HT-29 (cell line): ENCODE measurements around the gene KCNJ5. TPM values are rescaled to one million over a fixed set of nuclear protein-coding genes. Genes with fewer than 3 reads are reported as not detected.
"Not testable (repeated sequence)": the region's sequence is repeated elsewhere in the genome, so short reads cannot be mapped to it uniquely, and the experiment has no call there.

Source experiments
- DNase-seq: peaks from one replicate; pipeline ENCODE4 v3.0.0-alpha.2; 2015; ENCODE audit warnings: low spot score
- total RNA-seq: library from RNA; depleted of rRNA; stranded (reverse); fragments of >200 nt; shearing (Covaris generic); gene quantifications from 2 replicates; pipeline ENCODE4 v1.2.3, GENCODE V29; 2014

Gene KCNJ5
- total RNA-seq, 1 experiment from 2014 or later, result not detected

DNA sequence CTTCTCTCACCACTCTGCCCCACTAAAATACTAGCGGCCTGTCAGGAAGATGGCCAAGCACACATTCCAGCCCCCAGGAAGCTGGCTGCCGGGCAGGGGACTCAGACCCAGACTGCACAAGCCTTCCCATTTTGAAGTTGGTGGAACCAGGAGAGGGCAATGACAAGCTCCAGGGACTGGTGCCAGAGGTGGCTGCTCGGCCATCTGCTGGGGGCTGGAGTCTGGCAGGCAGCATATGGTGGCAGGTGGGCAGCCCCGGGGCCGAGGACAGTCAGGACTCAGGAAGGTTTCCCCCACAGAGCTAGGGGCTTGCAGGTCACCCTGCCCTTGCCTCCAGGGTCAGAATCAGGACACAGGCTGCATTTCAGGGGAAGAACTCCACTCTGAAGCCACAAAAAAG, 22.6 kb downstream of the KCNJ5 start:
- no peak for DNase-seq

DNA sequence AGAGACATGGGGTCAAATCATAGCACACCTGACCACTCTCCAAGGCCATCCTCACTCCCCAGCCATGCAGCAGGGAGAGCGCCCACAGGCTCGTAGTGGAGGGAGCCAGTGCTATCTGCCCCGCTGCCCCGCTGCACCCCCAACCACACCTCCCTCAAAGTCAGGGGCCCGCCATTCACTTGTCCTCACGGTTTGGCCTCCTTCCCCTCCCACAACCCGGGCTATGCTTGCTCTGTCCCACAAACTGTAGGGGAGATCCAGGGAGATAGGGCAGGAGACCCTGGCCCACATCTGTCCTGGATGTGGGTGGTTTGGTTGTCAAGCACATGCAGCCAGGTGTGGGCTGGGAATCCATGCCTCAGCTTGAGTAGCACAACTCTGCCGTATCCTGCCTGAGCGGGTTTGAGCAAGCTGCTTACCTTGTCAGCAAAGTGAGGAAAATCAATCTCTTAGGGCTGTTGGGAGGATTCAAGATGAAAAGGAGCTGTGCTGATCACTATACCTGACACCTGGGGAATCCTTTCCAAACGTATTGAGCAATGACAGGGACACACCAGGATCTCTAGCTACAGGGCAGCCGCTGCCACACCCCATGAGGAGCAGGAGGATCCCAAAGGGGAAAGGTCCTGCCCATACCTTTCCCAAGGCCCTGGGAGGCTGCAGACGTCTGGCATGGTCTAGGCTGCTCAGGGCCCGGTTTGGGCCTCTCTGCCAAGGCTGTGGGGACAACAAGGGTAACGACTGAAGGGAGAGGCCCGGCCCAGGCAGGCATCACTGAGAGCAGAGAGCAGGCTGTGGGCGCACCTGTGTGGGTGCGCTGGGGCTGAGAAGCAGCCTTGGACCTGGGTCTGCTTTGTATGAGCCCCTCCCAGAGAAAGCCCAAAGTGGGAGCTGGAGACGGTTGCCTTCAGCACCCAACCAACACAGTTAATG, 23.3 kb downstream of the KCNJ5 start:
- no peak for DNase-seq

DNA sequence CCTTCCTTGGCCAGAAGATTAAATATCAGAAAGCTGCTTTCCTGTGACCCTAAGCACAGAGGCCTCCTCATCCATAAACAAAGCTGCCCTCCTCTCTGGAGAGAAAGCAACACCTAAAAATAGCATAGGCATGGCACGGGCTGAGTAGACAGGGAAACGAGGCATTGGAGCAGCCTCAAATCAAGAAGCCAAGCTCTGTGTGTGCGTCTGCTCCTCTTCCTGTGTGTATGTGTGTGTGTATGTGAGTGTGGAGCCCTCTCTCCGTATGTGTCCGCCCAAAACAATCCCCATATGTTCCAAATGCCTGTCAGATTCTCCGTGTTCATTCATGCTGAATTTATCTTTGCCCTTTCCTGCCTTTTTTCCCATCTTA, 24.0 kb downstream of the KCNJ5 start:
- DNase-seq, result no peak

DNA sequence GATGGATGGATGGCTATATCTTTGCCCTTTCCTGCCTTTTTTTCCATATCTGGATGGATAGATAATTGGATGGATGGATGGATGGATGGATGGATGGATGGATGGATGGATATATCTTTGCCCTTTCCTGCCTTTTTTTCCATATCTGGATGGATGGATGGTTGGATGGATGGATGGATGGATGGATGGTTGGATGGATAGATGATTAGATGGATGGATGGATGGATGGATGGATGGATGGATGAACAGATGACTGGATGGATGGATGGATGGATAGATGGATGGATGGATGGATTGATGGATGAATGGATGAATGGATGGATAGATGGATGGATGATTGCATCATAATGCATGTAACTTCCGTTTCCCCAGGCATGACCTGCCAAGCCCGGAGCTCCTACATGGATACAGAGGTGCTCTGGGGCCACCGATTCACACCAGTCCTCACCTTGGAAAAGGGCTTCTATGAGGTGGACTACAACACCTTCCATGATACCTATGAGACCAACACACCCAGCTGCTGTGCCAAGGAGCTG, 24.9 kb downstream of the KCNJ5 start:
- DNase-seq, result no peak

DNA sequence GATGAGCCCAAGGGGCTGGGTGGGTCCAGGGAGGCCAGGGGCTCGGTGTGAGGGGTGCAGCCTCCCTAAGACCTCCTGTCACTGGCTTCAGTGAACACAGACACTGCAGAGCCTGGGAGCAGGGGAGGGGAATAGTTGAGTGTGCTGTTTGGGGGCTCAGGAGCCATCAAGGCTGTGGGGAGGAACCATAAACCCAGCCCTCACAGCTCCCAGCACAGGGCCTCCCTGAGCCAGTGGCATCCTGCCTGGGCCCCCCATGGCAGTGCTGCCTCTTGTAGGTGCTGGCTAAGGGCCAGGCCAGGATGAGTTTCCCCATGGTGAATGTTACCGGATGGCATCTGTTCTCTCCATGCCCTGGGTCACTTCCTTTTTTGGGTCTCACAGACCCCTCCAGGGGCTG, 25.5 kb downstream of the KCNJ5 start:
- no peak for DNase-seq

DNA sequence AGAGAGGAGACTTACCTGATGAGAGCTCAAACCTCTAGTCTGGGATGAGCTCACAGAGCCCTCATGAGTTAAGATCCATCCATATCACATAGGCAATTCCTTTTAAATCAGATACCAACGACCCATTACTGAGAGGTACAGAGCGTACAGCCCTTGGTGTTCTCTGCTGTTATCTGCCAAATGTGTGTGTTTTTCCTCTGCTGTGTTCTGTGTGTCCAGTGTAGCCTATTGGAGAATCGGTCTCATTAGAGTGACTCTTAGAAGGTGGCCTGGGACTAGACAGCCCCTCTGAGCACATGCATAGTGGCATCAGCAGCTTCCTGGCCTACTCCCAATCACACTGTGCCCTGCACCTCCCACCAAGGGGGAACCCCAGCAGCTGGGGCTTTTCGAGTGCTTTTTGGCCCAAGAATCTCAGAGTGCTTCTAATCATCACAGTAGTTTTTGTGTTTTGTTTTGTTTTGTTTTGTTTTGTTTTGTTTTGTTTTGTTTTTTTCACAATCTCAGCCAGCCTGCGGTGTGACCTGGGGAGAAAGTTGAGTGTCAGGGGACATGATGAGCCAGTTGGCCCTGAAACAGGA, 26.1 kb downstream of the KCNJ5 start:
- DNase-seq, result no peak

DNA sequence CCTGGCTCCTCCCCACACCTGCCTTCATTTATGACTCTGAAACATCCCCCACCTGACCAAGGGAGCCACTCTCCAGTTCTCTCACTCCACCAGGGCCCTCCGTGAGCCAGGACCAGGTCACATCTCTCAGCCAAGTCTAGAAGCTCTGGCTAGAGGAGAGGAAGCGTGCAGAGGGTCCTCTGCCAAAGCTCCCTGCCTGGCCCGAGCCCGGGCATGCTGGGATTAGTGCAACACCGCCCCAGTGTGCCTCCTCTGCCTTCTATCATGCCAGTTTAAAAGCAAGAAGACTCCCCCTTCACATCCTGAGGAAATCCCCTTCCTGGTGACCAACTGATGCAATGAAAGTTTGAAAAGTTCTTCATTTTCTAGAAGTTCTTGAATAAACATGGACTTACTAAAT, 28.1 kb downstream of the KCNJ5 start:
- no peak for DNase-seq

DNA sequence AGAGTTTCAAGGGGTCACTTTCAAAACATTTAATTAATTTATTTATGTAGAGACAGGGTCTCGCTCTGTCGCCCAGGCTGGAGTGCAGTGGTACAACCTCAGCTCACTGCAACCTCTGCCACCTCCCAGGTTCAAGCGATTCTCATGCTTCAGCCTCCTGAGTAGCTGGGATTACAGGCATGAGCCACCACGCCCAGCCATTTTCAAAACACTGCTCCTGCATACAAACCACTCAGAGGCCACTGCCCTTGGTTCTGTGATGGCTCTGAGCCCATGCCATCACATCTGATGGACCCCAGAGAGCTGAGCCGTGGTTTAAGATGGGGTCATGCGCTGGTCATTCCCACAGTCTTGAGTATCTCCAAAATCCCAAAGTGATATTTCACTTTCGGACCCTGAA, 28.5 kb downstream of the KCNJ5 start:
- not testable (repeated sequence) for DNase-seq

DNA sequence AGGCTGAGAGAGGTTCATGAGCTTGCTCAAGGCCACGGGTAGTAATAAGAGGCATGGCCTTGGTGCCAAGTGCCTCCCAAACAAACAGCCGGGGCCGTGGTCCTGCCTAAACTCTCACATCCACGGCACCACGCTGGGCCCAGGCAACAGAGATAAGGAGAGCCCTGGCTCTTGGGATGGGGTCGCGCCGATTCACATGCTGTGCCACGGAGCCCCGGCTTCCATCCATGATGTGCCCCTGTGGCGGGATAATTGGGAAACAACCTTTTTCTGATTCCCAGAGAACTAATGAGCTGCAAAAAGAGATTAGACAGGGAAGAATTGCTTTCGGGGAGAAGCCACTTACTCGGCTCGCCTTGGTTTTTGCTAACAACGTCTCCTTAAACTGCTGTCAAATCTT, 29.5 kb downstream of the KCNJ5 start:
- no peak for DNase-seq

DNA sequence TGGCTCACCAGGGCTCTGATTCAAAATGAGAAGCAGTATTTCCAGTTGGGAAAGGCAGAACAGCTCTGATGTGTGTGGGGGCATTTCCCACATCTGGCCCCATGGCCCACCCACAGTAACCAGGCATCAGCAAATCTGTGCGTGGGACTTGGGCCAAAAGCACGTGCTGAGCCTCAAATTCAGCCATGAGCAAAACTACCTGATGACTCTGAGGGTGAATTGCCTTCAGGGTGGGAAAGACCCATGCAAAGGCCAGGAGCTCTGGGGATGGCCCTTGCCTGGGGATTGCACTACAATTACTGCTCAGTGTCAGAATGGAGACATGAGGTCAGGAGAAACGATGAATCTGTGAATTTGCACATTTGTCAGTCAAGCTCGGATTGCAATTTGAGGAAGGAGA, 30.6 kb downstream of the KCNJ5 start:
- DNase-seq, result no peak

DNA sequence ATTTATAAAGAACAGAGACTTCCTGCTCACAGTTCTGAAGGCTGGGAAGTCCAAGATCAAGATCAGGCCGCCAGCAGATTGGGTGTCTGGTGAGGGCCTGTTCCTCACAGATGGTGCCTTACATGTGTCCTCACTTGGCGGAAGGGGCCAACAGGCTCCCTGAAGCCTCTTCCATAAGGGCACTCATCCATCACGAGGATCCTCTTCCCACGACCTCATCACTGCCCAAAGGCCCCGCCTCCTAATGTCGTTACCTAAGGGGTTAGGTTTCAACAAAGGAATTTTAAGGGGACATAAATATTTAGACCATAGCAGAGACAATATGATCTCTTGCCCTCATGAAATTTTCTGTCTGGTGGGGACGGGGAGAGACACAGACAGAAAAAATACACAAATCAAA, 32.9 kb downstream of the KCNJ5 start:
- DNase-seq, result no peak

DNA sequence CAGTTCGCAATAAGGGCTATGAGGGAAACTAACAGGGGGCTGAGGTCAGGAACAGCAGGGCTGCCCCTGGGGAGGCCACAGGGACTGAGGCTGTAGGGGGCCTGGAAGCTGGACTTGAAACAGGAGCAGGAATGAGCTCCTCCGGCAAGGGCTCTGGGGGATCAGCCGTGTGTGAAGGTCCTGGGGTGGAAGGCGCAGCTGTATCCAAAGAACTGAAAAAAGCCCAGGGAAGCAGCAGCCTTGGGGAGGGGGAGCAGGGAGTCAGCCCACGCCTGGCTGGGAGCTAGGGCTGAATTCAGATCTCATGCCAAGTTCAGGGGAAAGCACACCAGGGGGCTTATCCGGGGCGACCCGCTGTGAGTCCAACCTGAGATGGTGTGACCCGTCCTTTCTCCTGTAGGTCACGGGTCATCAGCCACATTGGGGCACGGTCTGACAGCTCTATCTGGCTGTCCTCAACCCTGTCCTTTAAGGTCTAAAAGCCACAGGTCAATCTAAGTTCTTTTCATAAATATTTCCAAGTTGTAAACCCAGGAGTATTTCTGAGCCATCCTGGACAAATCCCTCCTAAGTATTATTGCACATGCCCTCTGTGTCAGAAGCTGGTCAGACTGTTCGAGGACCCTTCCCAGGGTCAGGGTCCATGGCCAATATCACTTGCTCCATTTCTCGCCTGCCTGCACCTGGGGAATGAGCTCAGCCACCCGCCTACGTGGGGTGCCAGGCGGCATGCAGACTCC, 33.5 kb downstream of the KCNJ5 start:
- DNase-seq, result no peak

DNA sequence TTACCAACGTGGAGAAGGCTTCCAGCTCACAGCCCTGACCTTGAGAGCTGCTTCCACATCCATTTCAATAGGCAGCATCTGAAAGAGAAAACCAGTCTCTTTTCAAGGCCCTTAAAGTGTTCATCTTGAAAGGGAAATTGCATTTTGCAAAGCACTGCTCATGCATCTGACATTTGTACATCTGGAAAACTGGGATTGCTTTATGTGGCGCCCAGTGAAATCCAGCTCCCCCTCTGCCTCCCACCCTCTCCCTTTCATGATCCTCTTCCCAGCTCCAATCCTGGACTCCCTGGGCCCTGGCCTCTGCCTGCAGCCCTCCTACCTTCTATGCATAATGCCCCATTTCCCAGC, 34.1 kb downstream of the KCNJ5 start:
- no peak for DNase-seq

DNA sequence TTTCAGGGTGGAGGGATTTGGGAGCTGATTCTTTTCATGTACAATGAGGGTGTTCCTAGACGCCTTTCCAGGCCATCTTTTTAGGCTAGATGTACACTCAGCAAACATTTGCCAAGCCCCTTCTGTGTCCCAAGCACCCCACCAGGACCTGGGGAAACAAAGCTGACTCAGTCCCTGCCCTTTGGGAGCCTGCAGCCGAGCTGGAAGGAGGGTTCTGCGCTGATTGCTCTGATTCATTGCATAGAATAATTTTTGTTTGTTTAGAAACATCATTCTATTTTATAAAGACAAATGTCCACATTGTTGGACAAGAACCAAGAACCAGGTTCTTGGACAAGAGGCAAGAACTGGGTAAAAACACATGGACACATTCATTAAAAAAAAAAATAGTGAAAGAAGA, 34.8 kb downstream of the KCNJ5 start:
- DNase-seq, result no peak

DNA sequence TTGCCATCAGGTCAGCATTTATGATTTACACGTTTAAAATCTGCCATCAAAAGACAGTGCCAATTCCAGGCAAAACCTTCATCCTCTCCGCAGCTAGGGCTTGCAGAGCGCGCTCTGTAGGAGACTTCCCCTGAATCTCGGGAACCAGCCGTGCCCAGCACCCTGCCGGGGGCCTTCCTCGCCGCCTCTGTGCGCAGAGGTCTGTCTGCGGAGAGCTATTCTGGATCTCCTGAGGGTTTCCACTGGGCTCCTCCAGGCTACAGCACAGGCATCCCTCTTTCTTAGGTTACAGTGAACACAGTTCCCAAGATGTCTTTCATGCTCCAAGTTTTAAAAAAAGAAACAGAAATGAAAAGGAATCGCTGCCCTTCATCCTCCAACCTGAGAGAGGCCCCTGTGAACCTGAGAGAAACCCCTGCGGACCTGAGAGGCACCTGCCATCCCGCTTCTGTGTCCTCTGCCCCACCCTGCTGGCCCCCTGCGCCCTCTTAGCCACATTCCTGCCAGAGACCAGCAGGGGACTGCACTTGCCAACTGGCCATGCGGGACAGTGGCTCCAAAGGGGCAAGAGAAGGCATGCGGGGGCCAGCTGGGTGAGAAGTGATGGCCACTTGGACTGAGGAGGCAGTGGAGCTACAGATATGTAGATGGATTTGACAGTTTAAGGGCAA, 35.4 kb downstream of the KCNJ5 start:
- DNase-seq, result no peak

DNA sequence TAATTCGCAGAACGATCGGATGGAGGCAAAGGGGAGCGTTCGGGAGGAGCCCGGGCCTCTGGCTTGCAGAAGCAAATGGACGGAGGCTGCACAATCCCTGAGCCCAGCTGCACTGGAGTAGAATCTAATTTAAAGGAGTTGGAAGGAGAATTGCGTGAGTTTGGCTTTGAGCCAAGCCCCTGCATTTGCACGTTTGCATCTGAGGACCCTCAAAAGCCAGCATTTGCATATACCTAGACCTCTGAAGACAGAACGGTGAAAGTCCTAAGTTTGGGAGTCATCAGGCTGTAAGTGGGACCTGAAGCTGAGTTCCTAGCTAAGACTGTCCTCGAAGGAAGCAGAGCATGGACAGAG, 35.9 kb downstream of the KCNJ5 start:
- DNase-seq, result no peak

DNA sequence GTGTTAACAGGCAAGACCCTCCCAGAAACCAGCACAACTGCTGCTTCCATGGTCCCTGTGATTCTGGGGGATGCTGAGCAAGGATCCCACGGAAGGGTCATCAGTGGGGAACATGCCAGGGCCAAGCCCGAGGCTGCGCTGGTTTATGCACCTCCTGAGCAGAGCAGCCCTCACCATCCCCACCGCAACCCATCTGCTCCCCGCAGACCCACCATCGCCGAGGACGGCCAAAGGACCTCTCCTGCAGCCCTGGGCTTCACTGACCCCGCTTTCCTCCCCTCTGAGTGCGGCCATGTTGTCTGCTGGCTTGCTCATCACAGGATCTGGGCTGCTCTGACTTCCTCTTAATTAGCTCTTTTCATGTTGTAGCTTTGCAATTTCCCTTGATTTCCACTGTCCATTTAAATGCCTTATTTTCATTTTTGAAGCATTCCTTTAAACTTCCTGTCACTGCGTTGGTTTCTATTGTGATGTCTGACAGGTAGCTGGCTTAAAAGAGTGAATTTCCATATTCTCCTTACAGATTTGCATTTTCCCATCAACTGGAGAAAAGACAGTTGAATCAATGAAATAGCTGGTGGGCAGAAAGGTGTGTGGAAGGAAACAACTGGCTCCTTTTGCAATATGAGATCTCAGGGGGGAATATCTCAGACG, 36.7 kb downstream of the KCNJ5 start:
- DNase-seq, result no peak

DNA sequence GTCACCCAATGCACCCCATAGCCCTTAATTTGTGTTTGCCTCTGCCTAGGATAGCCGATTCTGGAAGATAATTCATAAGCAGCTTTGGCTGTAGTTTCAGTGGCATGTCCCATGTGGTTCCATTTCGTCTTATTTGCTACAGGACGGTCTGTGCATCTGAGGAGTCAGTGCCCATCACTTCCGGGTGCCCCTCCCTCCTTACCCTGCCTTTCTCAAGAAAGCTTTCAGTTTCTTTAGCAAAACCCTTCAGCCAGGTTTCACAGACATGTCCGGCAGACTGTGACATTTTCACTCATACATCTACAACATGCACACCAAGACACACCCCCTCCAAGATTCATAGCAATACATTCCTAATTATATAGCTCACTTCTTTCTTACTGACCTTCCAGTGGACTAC, 37.2 kb downstream of the KCNJ5 start:
- DNase-seq, result no peak

DNA sequence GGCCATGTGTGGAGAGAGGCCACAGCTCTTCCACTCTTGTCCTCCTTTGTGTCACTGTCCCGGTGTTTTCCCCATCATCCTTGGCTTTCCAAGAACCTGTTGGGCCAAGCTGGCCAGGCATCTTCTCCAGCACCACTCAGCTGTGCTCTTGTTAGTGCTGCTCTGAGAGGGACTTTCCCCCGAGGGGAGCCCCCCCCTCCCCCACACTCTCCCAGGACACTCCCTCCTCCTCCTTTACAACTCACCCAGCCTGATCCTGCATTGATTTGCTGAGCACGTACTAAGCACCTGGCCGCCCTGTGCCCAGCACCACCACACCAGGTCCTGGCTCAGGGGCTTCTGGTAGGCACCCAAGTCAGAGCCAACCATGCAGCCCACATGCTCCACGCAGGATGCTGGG, 38.3 kb downstream of the KCNJ5 start:
- no peak for DNase-seq

DNA sequence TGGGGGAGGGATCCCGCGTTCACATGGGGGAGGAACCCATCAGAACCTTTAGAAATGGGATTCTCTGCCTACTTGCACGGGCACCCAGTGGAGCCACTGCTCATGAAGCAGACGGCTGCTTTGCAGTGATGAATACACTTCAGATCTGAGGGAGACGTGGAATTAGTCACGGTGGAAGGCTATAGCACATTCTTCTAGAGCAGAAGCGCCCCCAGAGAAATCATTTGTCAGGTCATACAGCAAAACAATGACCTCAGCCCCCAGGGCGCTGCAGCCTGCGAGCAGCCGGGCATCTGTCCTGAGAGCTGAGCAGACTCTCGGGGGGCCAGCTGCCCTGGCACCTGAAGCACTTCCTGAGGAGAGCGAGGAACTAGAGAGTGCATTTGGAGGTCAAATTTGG, 38.8 kb downstream of the KCNJ5 start:
- no peak for DNase-seq

DNA sequence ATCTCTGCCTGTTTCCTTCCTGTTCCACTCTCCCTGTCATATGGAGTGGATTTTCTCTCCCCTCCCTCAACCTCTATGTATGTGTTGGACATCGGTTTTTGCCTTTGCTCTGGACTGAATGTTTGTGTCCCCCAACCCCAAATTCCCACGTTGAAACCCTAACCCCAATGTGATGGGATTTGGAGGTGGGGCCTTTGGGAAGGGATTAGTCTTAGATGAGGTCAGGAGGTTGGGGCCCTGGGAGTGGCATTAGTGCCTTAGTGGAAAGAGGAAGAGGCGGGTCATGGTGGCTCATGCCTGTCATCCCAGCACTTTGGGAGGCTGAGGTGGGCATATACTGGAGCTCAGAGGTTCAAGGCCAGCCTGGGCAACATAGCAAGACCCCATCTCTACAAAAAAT, 39.9 kb downstream of the KCNJ5 start:
- DNase-seq, result no peak

DNA sequence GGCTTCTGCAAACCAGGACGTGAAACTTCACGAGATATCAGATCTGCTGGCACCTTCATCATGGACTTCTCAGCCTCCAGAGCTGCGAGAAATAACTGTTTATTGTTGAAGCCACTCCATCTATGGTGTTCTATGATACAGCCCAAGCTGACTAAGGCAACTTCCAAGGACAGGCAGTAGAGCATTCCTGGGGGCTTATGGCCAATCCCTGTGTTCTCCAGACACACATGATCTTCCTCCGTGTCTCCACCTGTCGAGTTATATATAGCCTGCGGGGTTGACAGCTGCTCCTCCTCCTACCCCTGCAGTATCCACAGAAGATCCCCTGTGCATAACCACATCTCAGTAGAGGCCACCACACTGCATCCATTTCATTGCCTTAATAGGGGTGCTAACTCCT, 40.5 kb downstream of the KCNJ5 start:
- DNase-seq, result no peak
